ENCODE results near the gene TSPEAR. TPM values are rescaled to one million over a fixed set of nuclear protein-coding genes. Genes with fewer than 3 reads are reported as not detected.
"Not testable (repeated sequence)": the region's sequence is repeated elsewhere in the genome, so short reads cannot be mapped to it uniquely, and the experiment has no call there.

Gene TSPEAR
- total RNA-seq, 4 donors from 2014 or later = not detected

GRCh38 chr21:44505673-44506278 is 205.6 kb downstream of the TSPEAR start:
- H3K27me3 ChIP-seq = peaks cover 19% of the 10 kb centered on the region
- peaks cover 0 to 6% (median 3%) of the 10 kb centered on the region in 4 donors for H3K4me1 ChIP-seq
- in situ Hi-C loops (cut with MboI; ENCODE audit: low pct_ligation_motif_present in 1 of 4, low pct_unique_long_range_greater_than_20kb in 1 of 4, low sequenced_read_pairs in 3 of 4) (loop anchor here in 3 of 4 donors (5.0 to 25.0 kb wide), 3 partner anchors 282 to 289 kb away; no protein-coding TSS in a partner anchor), intact Hi-C loops (cut with DNase I; ENCODE audit: low total_unique reads) (no loop called here)
- WGBS, 2 donors (ENCODE audit: low coverage in 1 of 2) = 57% methylated on average over 16 of the region's 16 CpGs; no CpG with 5 or more reads in 1 of the 2 donors
- H3K9me3 ChIP-seq = no peaks in the 10 kb centered on the region
- no peak overlapping the region for H3K4me3 ChIP-seq
- DNase-seq = no peak
- H3K36me3 ChIP-seq = no peaks in the 10 kb centered on the region
- no peak overlapping the region for H3K27ac ChIP-seq
- no peak for TF ChIP-seq POLR2A (IDR thresholded peaks at IDR 0.05)
- no peak for TF ChIP-seq EP300 (IDR thresholded peaks at IDR 0.05; ENCODE audit: low read depth)
- no peak for TF ChIP-seq POLR2AphosphoS5 (IDR thresholded peaks at IDR 0.05)
- TF ChIP-seq, protein P1, sequence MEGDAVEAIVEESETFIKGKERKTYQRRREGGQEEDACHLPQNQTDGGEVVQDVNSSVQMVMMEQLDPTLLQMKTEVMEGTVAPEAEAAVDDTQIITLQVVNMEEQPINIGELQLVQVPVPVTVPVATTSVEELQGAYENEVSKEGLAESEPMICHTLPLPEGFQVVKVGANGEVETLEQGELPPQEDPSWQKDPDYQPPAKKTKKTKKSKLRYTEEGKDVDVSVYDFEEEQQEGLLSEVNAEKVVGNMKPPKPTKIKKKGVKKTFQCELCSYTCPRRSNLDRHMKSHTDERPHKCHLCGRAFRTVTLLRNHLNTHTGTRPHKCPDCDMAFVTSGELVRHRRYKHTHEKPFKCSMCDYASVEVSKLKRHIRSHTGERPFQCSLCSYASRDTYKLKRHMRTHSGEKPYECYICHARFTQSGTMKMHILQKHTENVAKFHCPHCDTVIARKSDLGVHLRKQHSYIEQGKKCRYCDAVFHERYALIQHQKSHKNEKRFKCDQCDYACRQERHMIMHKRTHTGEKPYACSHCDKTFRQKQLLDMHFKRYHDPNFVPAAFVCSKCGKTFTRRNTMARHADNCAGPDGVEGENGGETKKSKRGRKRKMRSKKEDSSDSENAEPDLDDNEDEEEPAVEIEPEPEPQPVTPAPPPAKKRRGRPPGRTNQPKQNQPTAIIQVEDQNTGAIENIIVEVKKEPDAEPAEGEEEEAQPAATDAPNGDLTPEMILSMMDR (IDR thresholded peaks at IDR 0.05) = no peak

DNA sequence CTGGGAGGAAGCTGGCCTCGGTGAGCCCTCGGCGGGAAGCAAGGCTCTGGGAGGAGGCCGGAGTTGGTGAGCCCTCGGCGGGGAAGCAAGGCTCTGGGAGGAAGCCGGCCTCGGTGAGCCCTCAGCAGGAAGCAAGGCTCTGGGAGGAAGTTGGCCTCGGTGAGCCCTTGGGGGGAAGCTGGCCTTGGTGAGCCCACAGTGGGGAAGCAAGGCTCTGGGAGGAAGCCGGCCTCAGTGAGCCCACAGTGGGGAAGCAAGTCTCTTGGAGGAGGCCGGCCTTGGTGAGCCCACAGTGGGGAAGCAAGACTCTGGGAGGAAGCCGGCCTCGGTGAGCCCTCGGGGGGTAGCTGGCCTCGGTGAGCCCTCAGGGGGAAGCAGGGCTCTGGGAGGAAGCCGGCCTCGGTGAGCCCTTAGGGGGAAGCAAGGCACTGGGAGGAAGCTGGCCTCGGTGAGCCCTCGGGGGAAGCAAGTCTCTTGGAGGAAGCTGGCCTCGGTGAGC is 207.4 kb downstream of the TSPEAR start:
- Histone ChIP-seq H3K36me3 (no peaks in the 10 kb centered on the region), H3K4me1 (peaks cover 0 to 2% (median 0%) of the 10 kb centered on the region in 4 donors), H3K27me3 (peaks cover 29% of the 10 kb centered on the region), H3K4me3 (no peak overlapping the region), H3K9me3 (no peaks in the 10 kb centered on the region), H3K27ac (no peak overlapping the region)
- 74% methylated on average over 20 of the region's 20 CpGs; no CpG with 5 or more reads in 1 of the 2 donors for WGBS, 2 donors (ENCODE audit: low coverage in 1 of 2)
- TF ChIP-seq EP300 (IDR thresholded peaks at IDR 0.05; ENCODE audit: low read depth) (no peak), POLR2AphosphoS5 (IDR thresholded peaks at IDR 0.05) (no peak), POLR2A (IDR thresholded peaks at IDR 0.05) (no peak)
- TF ChIP-seq, protein P1 (IDR thresholded peaks at IDR 0.05) = no peak
- intact Hi-C loops (cut with DNase I; ENCODE audit: low total_unique reads) (no loop called here), in situ Hi-C loops (cut with MboI; ENCODE audit: low pct_ligation_motif_present in 1 of 4, low pct_unique_long_range_greater_than_20kb in 1 of 4, low sequenced_read_pairs in 3 of 4) (loop anchor here in 2 of 4 donors (10.0 to 25.0 kb wide), 2 partner anchors 283 to 291 kb away; no protein-coding TSS in a partner anchor)
- no peak for DNase-seq

GRCh38 chr21:44503006-44503889 is 208.1 kb downstream of the TSPEAR start:
- H3K4me3 ChIP-seq; DNase-seq; H3K27ac ChIP-seq; H3K9me3 ChIP-seq; intact Hi-C loops (cut with DNase I; ENCODE audit: low total_unique reads); H3K4me1 ChIP-seq; H3K36me3 ChIP-seq: not testable (repeated sequence)
- peaks cover 29% of the 10 kb centered on the region for H3K27me3 ChIP-seq
- WGBS, 2 donors (ENCODE audit: low coverage in 1 of 2) = 82 to 84% methylated on average over 11 to 42 of the region's 44 CpGs
- in situ Hi-C loops (cut with MboI; ENCODE audit: low pct_ligation_motif_present in 1 of 4, low pct_unique_long_range_greater_than_20kb in 1 of 4, low sequenced_read_pairs in 3 of 4) = loop anchor here in 2 of 4 donors (10.0 to 25.0 kb wide), 2 partner anchors 284 to 292 kb away; no protein-coding TSS in a partner anchor

- H3K4me1 ChIP-seq = peaks cover 0 to 10% (median 0%) of the 10 kb centered on the region in 4 donors
- peaks cover 25% of the 10 kb centered on the region for H3K27me3 ChIP-seq
- WGBS, 2 donors (ENCODE audit: low coverage in 1 of 2) = 86 to 87% methylated on average over 7 to 27 of the region's 27 CpGs
- no peaks in the 10 kb centered on the region for H3K36me3 ChIP-seq
- H3K9me3 ChIP-seq = no peaks in the 10 kb centered on the region
- no peak for DNase-seq
- TF ChIP-seq EP300 (IDR thresholded peaks at IDR 0.05; ENCODE audit: low read depth) (no peak), POLR2A (IDR thresholded peaks at IDR 0.05) (no peak), POLR2AphosphoS5 (IDR thresholded peaks at IDR 0.05) (no peak)
- TF ChIP-seq, protein P1 (IDR thresholded peaks at IDR 0.05) = no peak
- intact Hi-C loops (cut with DNase I; ENCODE audit: low total_unique reads) (no loop called here), in situ Hi-C loops (cut with MboI; ENCODE audit: low pct_ligation_motif_present in 1 of 4, low pct_unique_long_range_greater_than_20kb in 1 of 4, low sequenced_read_pairs in 3 of 4) (loop anchor here in 2 of 4 donors (10.0 to 25.0 kb wide), 2 partner anchors 285 to 292 kb away; no protein-coding TSS in a partner anchor)
- H3K27ac ChIP-seq = no peak overlapping the region
- no peak overlapping the region for H3K4me3 ChIP-seq
These were observed 209.0 kb downstream of the TSPEAR start for GRCh38 chr21:44502171-44502958.
